SU-DHL-6 (cell line): ENCODE results near the gene SNX22.

Experiments used
- EZH2phosphoT487 ChIP-seq: fragments of 200-600 bp; sonication (generic), shearing (Covaris generic); conservative IDR thresholded peaks from 2 replicates; pipeline ENCODE4 v1.6.1; 2018; ENCODE audit warnings: mild to moderate bottlenecking, antibody characterized with exemption, low read length, moderate library complexity, mixed read lengths
- TF ChIP-seq, protein P1 (sequence below): fragments of 200-600 bp; sonication (generic); IDR thresholded peaks from one replicate; pipeline ENCODE4 v1.5.1; 2017; ENCODE audit warnings: antibody characterized with exemption, mild to moderate bottlenecking, low read length, moderate library complexity; ENCODE audit not compliant: insufficient read depth, poor library complexity, severe bottlenecking

DNA sequence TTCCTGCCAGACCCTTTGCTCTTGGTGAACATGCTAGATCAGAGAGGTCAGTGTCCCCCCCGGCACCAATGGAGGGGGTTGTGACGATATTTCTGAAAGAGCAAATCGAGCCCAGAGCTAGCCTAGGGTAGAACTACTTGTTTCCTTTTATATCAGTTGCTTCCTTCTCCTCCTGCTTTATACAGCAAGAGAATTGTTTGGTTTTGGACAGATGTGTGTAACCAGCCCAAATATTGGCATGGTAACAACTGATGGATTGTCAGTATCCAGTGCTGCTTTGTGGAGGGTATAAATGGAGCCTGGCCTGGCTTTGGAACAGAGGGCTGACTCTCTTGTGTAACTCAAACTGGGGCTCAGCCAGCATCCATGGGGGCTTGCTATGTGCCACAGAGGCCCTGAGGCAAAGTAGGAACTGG lies 28.6 kb upstream of the SNX22 start:
- TF ChIP-seq, protein P1, sequence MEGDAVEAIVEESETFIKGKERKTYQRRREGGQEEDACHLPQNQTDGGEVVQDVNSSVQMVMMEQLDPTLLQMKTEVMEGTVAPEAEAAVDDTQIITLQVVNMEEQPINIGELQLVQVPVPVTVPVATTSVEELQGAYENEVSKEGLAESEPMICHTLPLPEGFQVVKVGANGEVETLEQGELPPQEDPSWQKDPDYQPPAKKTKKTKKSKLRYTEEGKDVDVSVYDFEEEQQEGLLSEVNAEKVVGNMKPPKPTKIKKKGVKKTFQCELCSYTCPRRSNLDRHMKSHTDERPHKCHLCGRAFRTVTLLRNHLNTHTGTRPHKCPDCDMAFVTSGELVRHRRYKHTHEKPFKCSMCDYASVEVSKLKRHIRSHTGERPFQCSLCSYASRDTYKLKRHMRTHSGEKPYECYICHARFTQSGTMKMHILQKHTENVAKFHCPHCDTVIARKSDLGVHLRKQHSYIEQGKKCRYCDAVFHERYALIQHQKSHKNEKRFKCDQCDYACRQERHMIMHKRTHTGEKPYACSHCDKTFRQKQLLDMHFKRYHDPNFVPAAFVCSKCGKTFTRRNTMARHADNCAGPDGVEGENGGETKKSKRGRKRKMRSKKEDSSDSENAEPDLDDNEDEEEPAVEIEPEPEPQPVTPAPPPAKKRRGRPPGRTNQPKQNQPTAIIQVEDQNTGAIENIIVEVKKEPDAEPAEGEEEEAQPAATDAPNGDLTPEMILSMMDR: no peak
- no peak for TF ChIP-seq EZH2phosphoT487
